Measurements from ENCODE around the gene FBXO22.
A peak's percentile ranks its signal among the peaks of the same experiment; 100 is the strongest.

The FBXO22 gene

GRCh38 chr15:75918135-75918534 is 14.5 kb downstream of the FBXO22 start:
- ChIA-PET POLR2A (no interaction called here), CTCF (no interaction called here)
- DNase-seq (ENCODE audit: extremely low spot score) = no peak
- TF ChIP-seq LEF1 (IDR thresholded peaks at IDR 0.05; ENCODE audit: borderline replicate concordance) = no peak
- TF ChIP-seq CTBP1 (IDR thresholded peaks at IDR 0.05; ENCODE audit: borderline replicate concordance) = no peak

GRCh38 chr15:75920079-75920478 is 16.4 kb downstream of the FBXO22 start:
- POLR2A ChIA-PET = interaction anchor here (1.2 kb wide), 1 partner anchor 16 kb away, joined by 4 read pairs; the partner anchor contains the start of gene FBXO22
- DNase-seq (ENCODE audit: extremely low spot score) = no peak
- CTCF ChIA-PET = no interaction called here
- TF ChIP-seq BHLHE40 (IDR thresholded peaks at IDR 0.05; ENCODE audit: borderline replicate concordance) (no peak), SP1 (IDR thresholded peaks at IDR 0.05) (no peak), FOXA1 (IDR thresholded peaks at IDR 0.05) (no peak), L3MBTL2 (conservative IDR thresholded peaks at IDR 0.05) (no peak), HDGF (IDR thresholded peaks at IDR 0.05; ENCODE audit: borderline replicate concordance) (no peak), FOXK2 (IDR thresholded peaks at IDR 0.05) (no peak), TARDBP (IDR thresholded peaks at IDR 0.05) (no peak), ELF4 (IDR thresholded peaks at IDR 0.05) (no peak), ZNF384 (IDR thresholded peaks at IDR 0.05) (no peak), NFRKB (IDR thresholded peaks at IDR 0.05) (no peak), LEF1 (IDR thresholded peaks at IDR 0.05; ENCODE audit: borderline replicate concordance) (no peak), SUZ12 (IDR thresholded peaks at IDR 0.05) (no peak), PKNOX1 (IDR thresholded peaks at IDR 0.05) (no peak), CTBP1 (IDR thresholded peaks at IDR 0.05; ENCODE audit: borderline replicate concordance) (no peak), FOXM1 (IDR thresholded peaks at IDR 0.05; ENCODE audit: borderline replicate concordance) (no peak), ARNT (IDR thresholded peaks at IDR 0.05) (no peak)

GRCh38 chr15:75921732-75922703 is 18.3 kb downstream of the FBXO22 start:
- POLR2A ChIA-PET = interaction anchor here (0.5 to 0.7 kb wide), 2 partner anchors 18 to 128 kb away, joined by 3 to 4 read pairs; no protein-coding TSS in a partner anchor

GRCh38 chr15:75923756-75924155 is 20.1 kb downstream of the FBXO22 start:
- TF ChIP-seq BHLHE40 (IDR thresholded peaks at IDR 0.05; ENCODE audit: borderline replicate concordance) = no peak
- no peak for TF ChIP-seq ZNF384 (IDR thresholded peaks at IDR 0.05)
- no peak for TF ChIP-seq ARNT (IDR thresholded peaks at IDR 0.05)
- TF ChIP-seq LEF1 (IDR thresholded peaks at IDR 0.05; ENCODE audit: borderline replicate concordance) = no peak
- TF ChIP-seq FOXK2 (IDR thresholded peaks at IDR 0.05) = no peak
- TF ChIP-seq L3MBTL2 (conservative IDR thresholded peaks at IDR 0.05) = no peak
- no peak for TF ChIP-seq NFRKB (IDR thresholded peaks at IDR 0.05)
- TF ChIP-seq ELF4 (IDR thresholded peaks at IDR 0.05) = no peak
- no peak for TF ChIP-seq FOXM1 (IDR thresholded peaks at IDR 0.05; ENCODE audit: borderline replicate concordance)
- no peak for TF ChIP-seq SUZ12 (IDR thresholded peaks at IDR 0.05)
- TF ChIP-seq CTBP1 (IDR thresholded peaks at IDR 0.05; ENCODE audit: borderline replicate concordance) = no peak
- no peak for TF ChIP-seq PKNOX1 (IDR thresholded peaks at IDR 0.05)
- no peak for TF ChIP-seq TARDBP (IDR thresholded peaks at IDR 0.05)
- no peak for TF ChIP-seq FOXA1 (IDR thresholded peaks at IDR 0.05)
- TF ChIP-seq HDGF (IDR thresholded peaks at IDR 0.05; ENCODE audit: borderline replicate concordance) = no peak
- no peak for TF ChIP-seq SP1 (IDR thresholded peaks at IDR 0.05)
- CTCF ChIA-PET = interaction anchor here (0.7 to 1.0 kb wide), 2 partner anchors 39 to 1793 kb away, joined by 3 read pairs; no protein-coding TSS in a partner anchor
- POLR2A ChIA-PET = interaction anchor here (1.1 kb wide), 1 partner anchor 19 kb away, joined by 5 read pairs; no protein-coding TSS in a partner anchor

More at GRCh38 chr15:75921732-75922703, 18.3 kb downstream of the FBXO22 start:
- peak; percentile 30 for DNase-seq (ENCODE audit: extremely low spot score)
- TF ChIP-seq HDGF (IDR thresholded peaks at IDR 0.05; ENCODE audit: borderline replicate concordance) (no peak), LEF1 (IDR thresholded peaks at IDR 0.05; ENCODE audit: borderline replicate concordance) (no peak), CTBP1 (IDR thresholded peaks at IDR 0.05; ENCODE audit: borderline replicate concordance) (no peak), ELF4 (IDR thresholded peaks at IDR 0.05) (no peak), SUZ12 (IDR thresholded peaks at IDR 0.05) (no peak), L3MBTL2 (conservative IDR thresholded peaks at IDR 0.05) (no peak), FOXK2 (IDR thresholded peaks at IDR 0.05) (no peak), NFRKB (IDR thresholded peaks at IDR 0.05) (no peak), TARDBP (IDR thresholded peaks at IDR 0.05) (no peak), ARNT (IDR thresholded peaks at IDR 0.05) (no peak), FOXA1 (IDR thresholded peaks at IDR 0.05) (no peak), PKNOX1 (IDR thresholded peaks at IDR 0.05) (peak; percentile 27), ZNF384 (IDR thresholded peaks at IDR 0.05) (peak; percentile 94), BHLHE40 (IDR thresholded peaks at IDR 0.05; ENCODE audit: borderline replicate concordance) (no peak), FOXM1 (IDR thresholded peaks at IDR 0.05; ENCODE audit: borderline replicate concordance) (no peak)
- CTCF ChIA-PET = interaction anchor here (0.6 to 1.9 kb wide), 10 partner anchors 9 to 304 kb away, joined by 3 to 14 read pairs (median 3); no protein-coding TSS in a partner anchor

GRCh38 chr15:75924576-75924975 is 20.9 kb downstream of the FBXO22 start:
- TF ChIP-seq NFRKB (IDR thresholded peaks at IDR 0.05) (no peak), L3MBTL2 (conservative IDR thresholded peaks at IDR 0.05) (no peak), ELF4 (IDR thresholded peaks at IDR 0.05) (no peak), TARDBP (IDR thresholded peaks at IDR 0.05) (no peak)
- ChIA-PET CTCF (interaction anchor here (1.0 kb wide), 1 partner anchor 40 kb away, joined by 3 read pairs; no protein-coding TSS in a partner anchor), POLR2A (interaction anchor here (0.9 kb wide), 1 partner anchor 9 kb away, joined by 3 read pairs; no protein-coding TSS in a partner anchor)
- DNase-seq (ENCODE audit: extremely low spot score) = no peak

More at GRCh38 chr15:75923756-75924155, 20.1 kb downstream of the FBXO22 start:
- DNase-seq (ENCODE audit: extremely low spot score) = no peak
